ENCODE measurements around the gene RIMS4.
"Not testable (repeated sequence)": the region's sequence is repeated elsewhere in the genome, so short reads cannot be mapped to it uniquely, and the experiment has no call there.

Gene RIMS4

DNA sequence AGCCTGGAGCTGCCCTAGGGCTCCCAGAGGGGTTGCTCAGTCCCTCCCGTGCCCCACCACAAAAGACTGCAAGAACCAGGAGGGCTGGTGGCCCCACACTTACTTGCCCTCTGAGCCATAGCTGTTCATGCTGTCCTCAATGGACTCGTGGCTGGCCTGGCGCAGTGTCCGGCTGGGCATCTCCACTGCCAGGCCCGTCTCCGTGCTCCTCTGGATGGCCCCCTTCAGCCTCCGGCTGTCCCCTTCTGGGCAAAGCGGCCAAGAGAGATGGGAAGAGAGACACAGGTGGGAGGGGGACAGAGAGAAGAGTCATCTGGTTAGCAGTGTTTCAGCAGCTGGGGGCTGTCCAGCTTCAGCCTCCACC lies 39.2 kb downstream of the RIMS4 start:
- TF ChIP-seq POLR2A (IDR thresholded peaks at IDR 0.05; ENCODE audit: low read length) = no peak

GRCh38 chr20:44770484-44771171 lies 39.7 kb downstream of the RIMS4 start:
- no peak for DNase-seq
- TF ChIP-seq GATA1 (IDR thresholded peaks at IDR 0.05; ENCODE audit: low read depth, low read length) = no peak
- no peak for TF ChIP-seq POLR2A (IDR thresholded peaks at IDR 0.05; ENCODE audit: low read length)

More for the DNA sequence above, 39.2 kb downstream of the RIMS4 start:
- no peak for DNase-seq

DNA sequence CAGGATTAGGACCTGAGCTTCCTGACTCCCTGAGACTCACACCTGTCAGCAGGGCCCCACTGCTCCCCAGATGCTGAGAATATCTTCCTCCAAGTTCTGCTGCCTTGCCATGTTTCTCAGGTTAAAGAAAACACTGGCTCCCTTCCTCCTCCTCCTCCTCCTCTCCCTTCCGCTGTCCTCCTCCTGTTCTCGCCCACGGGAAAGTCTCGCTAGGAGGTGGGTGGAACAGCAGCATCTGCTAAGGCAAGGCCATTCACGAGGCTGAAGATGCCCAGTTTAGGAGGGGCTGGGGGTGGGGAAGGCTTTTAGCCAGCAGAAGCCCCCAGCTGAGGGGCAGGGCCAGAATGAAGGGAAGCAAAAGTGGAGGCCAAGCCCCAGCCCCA lies 40.9 kb downstream of the RIMS4 start:
- no peak for DNase-seq

DNA sequence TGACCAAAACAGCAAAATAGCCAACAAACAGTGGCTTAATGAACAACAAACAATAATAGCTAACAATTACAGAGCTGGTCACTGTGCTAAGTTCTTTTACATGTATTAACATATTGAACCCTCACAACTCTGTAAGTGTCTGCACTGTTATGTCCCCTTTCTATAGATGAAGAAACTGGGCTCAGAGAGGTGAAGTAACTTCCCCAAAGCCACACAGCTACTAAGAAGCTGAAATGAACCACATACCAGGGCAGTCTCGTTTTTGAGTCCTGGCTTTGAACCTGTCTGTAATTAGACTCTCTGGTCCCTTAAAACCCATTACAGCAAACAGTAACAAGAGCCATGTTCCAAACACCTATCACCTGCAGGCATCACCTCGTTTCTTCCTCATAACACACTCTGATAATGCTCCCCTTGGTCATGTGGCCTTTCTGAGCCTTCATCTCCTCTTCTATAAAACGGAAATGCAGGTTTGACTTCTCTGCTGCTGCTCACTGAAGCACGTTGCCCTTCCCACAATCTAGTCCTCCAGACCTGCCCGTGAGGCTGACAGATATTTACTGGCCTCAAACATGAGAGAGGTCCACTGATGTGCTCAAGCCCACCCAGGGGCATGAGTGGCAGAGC lies 41.4 kb downstream of the RIMS4 start:
- TF ChIP-seq GATA1 (IDR thresholded peaks at IDR 0.05; ENCODE audit: low read depth, low read length) (no peak), POLR2A (IDR thresholded peaks at IDR 0.05; ENCODE audit: low read length) (no peak)
- DNase-seq = no peak

More for the DNA sequence above, 40.9 kb downstream of the RIMS4 start:
- TF ChIP-seq POLR2A (IDR thresholded peaks at IDR 0.05; ENCODE audit: low read length) (no peak), GATA1 (IDR thresholded peaks at IDR 0.05; ENCODE audit: low read depth, low read length) (no peak)

DNA sequence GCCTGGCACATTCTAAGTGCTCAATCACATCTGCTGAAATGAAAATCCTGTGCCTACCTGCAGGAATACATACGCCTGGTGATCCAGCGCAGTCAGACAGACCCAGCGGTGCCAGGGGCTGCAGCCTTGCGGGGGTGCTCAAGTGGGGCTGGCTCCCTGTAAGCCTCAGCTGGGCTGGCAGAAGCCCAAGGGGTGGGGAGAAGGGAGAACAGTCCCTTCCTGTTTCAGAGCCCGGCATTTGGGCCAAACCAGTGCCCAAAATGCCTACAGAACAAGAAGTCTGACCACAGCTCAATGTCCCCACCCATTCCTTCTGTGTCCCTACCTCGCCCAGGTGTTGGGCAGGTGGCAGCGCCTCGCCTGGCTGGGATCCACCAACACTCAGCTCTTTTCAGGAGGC lies 42.1 kb downstream of the RIMS4 start:
- TF ChIP-seq POLR2A (IDR thresholded peaks at IDR 0.05; ENCODE audit: low read length) (no peak), GATA1 (IDR thresholded peaks at IDR 0.05; ENCODE audit: low read depth, low read length) (no peak)
- DNase-seq = no peak

- TF ChIP-seq GATA1 (IDR thresholded peaks at IDR 0.05; ENCODE audit: low read depth, low read length) (no peak), POLR2A (IDR thresholded peaks at IDR 0.05; ENCODE audit: low read length) (no peak)
- no peak for DNase-seq
Measured at GRCh38 chr20:44765701-44766347, 44.5 kb downstream of the RIMS4 start.

- no peak for DNase-seq
- TF ChIP-seq POLR2A (IDR thresholded peaks at IDR 0.05; ENCODE audit: low read length) (no peak), GATA1 (IDR thresholded peaks at IDR 0.05; ENCODE audit: low read depth, low read length) (no peak)
Measured at GRCh38 chr20:44765091-44765490, 45.3 kb downstream of the RIMS4 start.

- DNase-seq = not testable (repeated sequence)
Measured at GRCh38 chr20:44763798-44764197, 46.5 kb downstream of the RIMS4 start.

DNA sequence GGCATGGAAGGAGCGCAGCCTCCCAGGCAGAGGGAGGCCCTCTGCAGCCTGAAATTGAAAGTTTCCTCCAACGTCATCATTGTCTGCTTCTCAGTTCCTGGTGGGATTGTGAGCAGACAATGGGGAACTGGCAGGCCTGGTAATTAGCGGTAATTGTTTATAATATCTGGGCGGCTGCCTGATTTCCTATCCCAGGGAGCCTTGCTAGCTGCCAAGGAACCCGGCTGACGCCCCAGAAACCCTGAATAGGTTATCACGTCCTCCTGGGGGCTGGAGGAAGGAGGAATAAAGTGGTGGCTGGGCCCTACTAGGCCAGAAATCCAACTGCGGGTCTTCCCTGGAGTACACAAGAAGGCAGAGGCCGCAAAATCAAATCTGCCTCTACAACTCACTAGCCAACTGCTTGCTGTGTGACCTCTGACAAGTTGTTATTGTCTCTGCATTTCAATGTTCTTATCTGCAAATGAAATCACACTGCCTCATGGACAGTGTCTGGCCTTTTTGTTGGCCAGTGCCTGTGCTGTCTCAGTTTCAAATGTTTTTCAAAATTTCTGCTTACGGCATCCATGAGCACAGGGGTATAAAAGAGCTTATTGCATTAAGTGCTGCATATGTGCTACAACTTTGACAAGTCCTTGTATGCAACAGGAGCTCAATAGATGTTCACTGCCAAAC lies 47.7 kb downstream of the RIMS4 start:
- DNase-seq = no peak
- TF ChIP-seq GATA1 (IDR thresholded peaks at IDR 0.05; ENCODE audit: low read depth, low read length) = no peak
- no peak for TF ChIP-seq POLR2A (IDR thresholded peaks at IDR 0.05; ENCODE audit: low read length)

DNA sequence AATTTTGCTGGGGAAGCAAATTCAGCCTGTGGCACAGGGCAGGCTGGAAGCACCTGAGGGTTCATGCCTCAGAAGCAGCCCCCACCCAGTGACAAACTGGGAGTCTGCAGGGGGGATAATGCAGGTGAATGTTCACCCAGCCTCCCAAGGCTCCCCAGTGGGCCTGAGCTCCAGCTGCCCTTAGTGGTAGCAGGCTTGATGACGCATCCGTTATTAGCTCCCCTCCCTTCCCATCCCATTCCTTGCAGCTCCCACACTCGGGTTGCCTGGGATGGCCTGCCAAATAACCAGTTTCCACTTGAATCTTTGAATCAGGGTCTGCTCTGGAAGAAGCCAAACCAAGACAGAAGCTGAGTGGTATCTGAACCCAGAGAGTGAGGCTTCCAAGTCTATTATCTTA lies 48.9 kb downstream of the RIMS4 start:
- TF ChIP-seq GATA1 (IDR thresholded peaks at IDR 0.05; ENCODE audit: low read depth, low read length) (no peak), POLR2A (IDR thresholded peaks at IDR 0.05; ENCODE audit: low read length) (no peak)

GRCh38 chr20:44759595-44759994 lies 50.8 kb downstream of the RIMS4 start:
- no peak for TF ChIP-seq GATA1 (IDR thresholded peaks at IDR 0.05; ENCODE audit: low read depth, low read length)
- TF ChIP-seq POLR2A (IDR thresholded peaks at IDR 0.05; ENCODE audit: low read length) = no peak

More for the DNA sequence above, 48.9 kb downstream of the RIMS4 start:
- DNase-seq = no peak

DNA sequence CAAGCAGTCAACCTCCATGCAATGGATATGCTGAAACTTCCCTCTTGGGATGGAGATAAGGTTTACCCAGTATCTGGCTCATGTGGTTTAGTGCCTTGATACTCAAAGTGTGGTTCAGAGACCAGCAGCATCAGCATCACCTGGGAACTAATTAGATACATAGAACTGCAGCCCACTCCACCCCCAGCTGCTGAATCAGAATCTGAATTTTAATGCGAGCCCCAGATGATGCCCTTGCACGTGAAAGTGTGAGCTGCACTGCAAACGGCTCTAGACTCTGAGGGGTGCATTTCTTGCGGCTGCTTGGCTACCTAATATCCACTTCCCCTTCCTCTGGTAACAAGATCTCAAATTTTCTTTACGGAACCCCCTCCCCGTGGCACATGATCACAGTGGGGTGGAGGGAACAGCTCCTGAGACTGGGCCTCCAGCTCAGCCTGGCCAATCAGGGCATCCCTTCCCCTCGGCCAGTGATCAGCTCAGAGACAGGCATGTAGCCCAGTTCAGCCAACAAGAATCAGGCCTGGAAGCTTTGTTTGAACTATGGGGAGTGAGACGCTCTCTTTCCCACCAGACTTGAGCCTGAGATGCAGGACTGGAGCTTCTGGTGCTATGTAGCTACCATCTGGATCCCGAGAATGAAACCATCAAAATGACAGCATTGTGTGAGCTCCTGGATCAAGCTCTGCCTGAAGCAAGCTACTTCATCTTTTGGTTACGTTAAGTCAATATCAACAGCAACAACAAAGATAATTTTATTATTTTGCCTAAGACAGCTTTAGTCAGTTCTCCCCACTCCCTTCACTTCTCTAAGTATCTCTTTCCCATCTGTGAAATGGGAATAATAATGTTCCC lies 51.9 kb downstream of the RIMS4 start:
- no peak for DNase-seq
- TF ChIP-seq GATA1 (IDR thresholded peaks at IDR 0.05; ENCODE audit: low read depth, low read length) (no peak), POLR2A (IDR thresholded peaks at IDR 0.05; ENCODE audit: low read length) (no peak)

More at GRCh38 chr20:44759595-44759994, 50.8 kb downstream of the RIMS4 start:
- no peak for DNase-seq

GRCh38 chr20:44756956-44757355 lies 53.4 kb downstream of the RIMS4 start:
- DNase-seq = no peak
- TF ChIP-seq GATA1 (IDR thresholded peaks at IDR 0.05; ENCODE audit: low read depth, low read length) (no peak), POLR2A (IDR thresholded peaks at IDR 0.05; ENCODE audit: low read length) (no peak)
